ENCODE data around the gene NMD3. TPM values are rescaled to one million over a fixed set of nuclear protein-coding genes. Genes with fewer than 3 reads are reported as not detected.
"Not testable (repeated sequence)": the region's sequence is repeated elsewhere in the genome, so short reads cannot be mapped to it uniquely, and the experiment has no call there.

NMD3 gene
- total RNA-seq (10 to 100 TPM; 38.7 to 41.4 TPM), polyA plus RNA-seq (10 to 100 TPM; 42.8 to 52.6 TPM)

- ChIA-PET CTCF (ENCODE audit: partially characterized antibody) (interaction anchor here (1.0 to 2.8 kb wide), 4 partner anchors 9 to 188 kb away, joined by 3 to 8 read pairs (median 4); no protein-coding TSS in a partner anchor), POLR2A (ENCODE audit: partially characterized antibody) (interaction anchor here (0.7 to 2.6 kb wide), 3 partner anchors 10 to 657 kb away, joined by 3 to 11 read pairs (median 10); no protein-coding TSS in a partner anchor)
- Mint-ChIP-seq H3K4me1 (peaks cover 21 to 45% (median 30%) of the 10 kb centered on the region in 4 donors), H3K27me3 (peaks cover 2 to 3% of the 10 kb centered on the region in 2 donors), H3K9me3 (no peaks in the 10 kb centered on the region), H3K36me3 (peaks cover 5 to 18% of the 10 kb centered on the region in 2 donors), H3K4me3 (peak within 1 kb of the TSS; percentile 92 to 96 (median 94)), H3K27ac (peak within 1 kb of the TSS; percentile 89 to 98 (median 96))
- intact Hi-C loops (cut with micrococcal nuclease), result loop anchor here (1.0 to 5.0 kb wide), 5 partner anchors 86 to 772 kb away; partner anchors contain the start of genes KPNA4, SPTSSB and TRIM59
- Histone ChIP-seq H3K4me3 (ENCODE audit: low read length in 2 of 2) (peak within 1 kb of the TSS; percentile 83 to 84), H3K36me3 (ENCODE audit: insufficient read depth, low read length) (peaks cover 4% of the 10 kb centered on the region), H3K27ac (ENCODE audit: low read depth, low read length) (peak within 1 kb of the TSS; percentile 93), H3K9me3 (ENCODE audit: control insufficient read depth in 1 of 2, low read length in 2 of 2) (no peaks in the 10 kb centered on the region), H3K4me1 (ENCODE audit: insufficient read depth, low read length) (peaks cover 49% of the 10 kb centered on the region), H3K27me3 (ENCODE audit: insufficient read depth, low read length) (no peaks in the 10 kb centered on the region)
- peak; percentile 88 to 92 (median 90) for DNase-seq
Measured at GRCh38 chr3:161220850-161221753, at the start of gene NMD3. TSS of gene NMD3 (plus strand) at chr3:161221311. CDS start at chr3:161222014, 703 bp downstream.

GRCh38 chr3:161171639-161172552 is 49.2 kb upstream of the NMD3 start:
- POLR2A ChIA-PET (ENCODE audit: partially characterized antibody), result no interaction called here

GRCh38 chr3:161175506-161175905 is 45.6 kb upstream of the NMD3 start:
- Mint-ChIP-seq H3K4me1 (no peaks in the 10 kb centered on the region), H3K36me3 (no peaks in the 10 kb centered on the region), H3K4me3 (no peak overlapping the region), H3K27me3 (peaks cover 1 to 5% of the 10 kb centered on the region in 2 donors), H3K27ac (no peak overlapping the region), H3K9me3 (peaks cover 0 to 10% (median 5%) of the 10 kb centered on the region in 8 donors)
- ChIA-PET CTCF (ENCODE audit: partially characterized antibody) (no interaction called here), POLR2A (ENCODE audit: partially characterized antibody) (no interaction called here)
- Histone ChIP-seq H3K9me3 (ENCODE audit: control insufficient read depth in 1 of 2, low read length in 2 of 2) (no peaks in the 10 kb centered on the region), H3K27me3 (ENCODE audit: insufficient read depth, low read length) (no peaks in the 10 kb centered on the region), H3K36me3 (ENCODE audit: insufficient read depth, low read length) (no peaks in the 10 kb centered on the region), H3K4me3 (ENCODE audit: low read length in 2 of 2) (no peak overlapping the region), H3K4me1 (ENCODE audit: insufficient read depth, low read length) (no peaks in the 10 kb centered on the region), H3K27ac (ENCODE audit: low read depth, low read length) (no peak overlapping the region)
- DNase-seq, result no peak
- intact Hi-C loops (cut with micrococcal nuclease), result no loop called here

More at GRCh38 chr3:161171639-161172552, 49.2 kb upstream of the NMD3 start:
- H3K36me3 ChIP-seq (ENCODE audit: insufficient read depth, low read length), result no peaks in the 10 kb centered on the region
- H3K27ac Mint-ChIP-seq, result no peak overlapping the region
- peaks cover 0 to 10% (median 5%) of the 10 kb centered on the region in 8 donors for H3K9me3 Mint-ChIP-seq
- no peak for DNase-seq
- H3K4me1 ChIP-seq (ENCODE audit: insufficient read depth, low read length), result no peaks in the 10 kb centered on the region
- H3K27me3 ChIP-seq (ENCODE audit: insufficient read depth, low read length), result no peaks in the 10 kb centered on the region
- H3K27me3 Mint-ChIP-seq, result peaks cover 0 to 2% of the 10 kb centered on the region in 2 donors
- no peak overlapping the region for H3K4me3 Mint-ChIP-seq
- H3K36me3 Mint-ChIP-seq, result no peaks in the 10 kb centered on the region
- CTCF ChIA-PET (ENCODE audit: partially characterized antibody), result no interaction called here
- no peaks in the 10 kb centered on the region for H3K4me1 Mint-ChIP-seq
- intact Hi-C loops (cut with micrococcal nuclease), result no loop called here
- no peaks in the 10 kb centered on the region for H3K9me3 ChIP-seq (ENCODE audit: control insufficient read depth in 1 of 2, low read length in 2 of 2)
- no peak overlapping the region for H3K4me3 ChIP-seq (ENCODE audit: low read length in 2 of 2)
- no peak overlapping the region for H3K27ac ChIP-seq (ENCODE audit: low read depth, low read length)

- Histone ChIP-seq H3K9me3 (ENCODE audit: control insufficient read depth in 1 of 2, low read length in 2 of 2) (no peaks in the 10 kb centered on the region), H3K4me3 (ENCODE audit: low read length in 2 of 2) (no peak overlapping the region), H3K36me3 (ENCODE audit: insufficient read depth, low read length) (no peaks in the 10 kb centered on the region), H3K4me1 (ENCODE audit: insufficient read depth, low read length) (no peaks in the 10 kb centered on the region), H3K27ac (ENCODE audit: low read depth, low read length) (no peak overlapping the region), H3K27me3 (ENCODE audit: insufficient read depth, low read length) (no peaks in the 10 kb centered on the region)
- ChIA-PET POLR2A (ENCODE audit: partially characterized antibody) (no interaction called here), CTCF (ENCODE audit: partially characterized antibody) (no interaction called here)
- Mint-ChIP-seq H3K4me3 (no peak overlapping the region), H3K4me1 (no peaks in the 10 kb centered on the region), H3K27ac (no peak overlapping the region), H3K9me3 (peaks cover 0 to 13% (median 5%) of the 10 kb centered on the region in 8 donors), H3K27me3 (peaks cover 1 to 10% of the 10 kb centered on the region in 2 donors), H3K36me3 (no peaks in the 10 kb centered on the region)
- intact Hi-C loops (cut with micrococcal nuclease), result no loop called here
- no peak for DNase-seq
Measured at GRCh38 chr3:161177991-161178390, 43.1 kb upstream of the NMD3 start.

DNA sequence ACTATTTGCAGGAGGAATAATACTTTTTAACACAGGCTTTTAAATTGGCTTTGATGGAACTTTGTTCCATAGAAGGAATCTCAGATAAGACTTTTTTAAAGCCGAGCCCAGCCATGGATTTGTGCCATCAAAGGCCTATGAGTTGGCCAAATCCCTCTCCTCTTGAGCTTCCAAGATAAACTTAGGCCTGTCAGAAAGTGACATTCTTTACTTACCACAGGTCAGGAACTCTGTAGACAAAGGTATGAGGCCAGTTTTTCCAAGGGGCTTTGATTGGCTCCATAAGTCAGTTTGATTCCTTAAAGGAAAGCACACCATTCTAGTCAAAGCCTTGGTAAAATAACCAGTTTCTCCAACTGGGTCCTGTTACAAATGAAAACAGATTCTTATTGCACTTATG is 39.7 kb upstream of the NMD3 start:
- POLR2A ChIA-PET (ENCODE audit: partially characterized antibody); H3K4me1 Mint-ChIP-seq; CTCF ChIA-PET (ENCODE audit: partially characterized antibody); H3K4me3 ChIP-seq (ENCODE audit: low read length in 2 of 2); H3K27ac Mint-ChIP-seq; H3K27me3 Mint-ChIP-seq; H3K36me3 Mint-ChIP-seq; intact Hi-C loops (cut with micrococcal nuclease); H3K27ac ChIP-seq (ENCODE audit: low read depth, low read length); H3K27me3 ChIP-seq (ENCODE audit: insufficient read depth, low read length); H3K4me1 ChIP-seq (ENCODE audit: insufficient read depth, low read length); H3K4me3 Mint-ChIP-seq; DNase-seq; H3K36me3 ChIP-seq (ENCODE audit: insufficient read depth, low read length); H3K9me3 ChIP-seq (ENCODE audit: control insufficient read depth in 1 of 2, low read length in 2 of 2); H3K9me3 Mint-ChIP-seq: not testable (repeated sequence)

DNA sequence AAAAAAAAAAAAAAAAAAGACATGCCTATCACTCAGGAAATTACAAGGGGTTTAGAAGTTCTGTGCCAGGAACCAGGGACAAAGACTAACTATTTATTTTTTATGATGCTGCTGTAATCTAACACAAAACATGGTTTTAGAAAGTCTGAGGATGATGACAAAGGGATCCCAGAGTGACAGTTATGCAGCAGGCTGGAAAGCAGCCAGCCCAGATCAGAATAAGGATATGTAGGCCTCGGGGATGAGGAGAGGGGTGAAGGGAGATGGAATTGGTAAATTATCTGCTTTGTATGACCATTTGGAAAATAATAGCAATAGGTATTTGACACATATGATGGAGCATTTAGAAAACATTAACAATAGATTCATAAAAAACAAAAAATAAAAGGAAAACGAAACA is 34.1 kb upstream of the NMD3 start:
- H3K36me3 Mint-ChIP-seq, result no peaks in the 10 kb centered on the region
- ChIA-PET POLR2A (ENCODE audit: partially characterized antibody) (no interaction called here), CTCF (ENCODE audit: partially characterized antibody) (no interaction called here)
- H3K27ac Mint-ChIP-seq, result no peak overlapping the region
- intact Hi-C loops (cut with micrococcal nuclease), result no loop called here
- H3K4me3 ChIP-seq (ENCODE audit: low read length in 2 of 2), result no peak overlapping the region
- peaks cover 0 to 4% (median 0%) of the 10 kb centered on the region in 8 donors for H3K9me3 Mint-ChIP-seq
- H3K27me3 ChIP-seq (ENCODE audit: insufficient read depth, low read length), result no peaks in the 10 kb centered on the region
- no peak overlapping the region for H3K27ac ChIP-seq (ENCODE audit: low read depth, low read length)
- no peaks in the 10 kb centered on the region for H3K36me3 ChIP-seq (ENCODE audit: insufficient read depth, low read length)
- H3K9me3 ChIP-seq (ENCODE audit: control insufficient read depth in 1 of 2, low read length in 2 of 2), result no peaks in the 10 kb centered on the region
- H3K4me1 Mint-ChIP-seq, result no peaks in the 10 kb centered on the region
- H3K27me3 Mint-ChIP-seq, result peaks cover 0 to 2% of the 10 kb centered on the region in 2 donors
- no peaks in the 10 kb centered on the region for H3K4me1 ChIP-seq (ENCODE audit: insufficient read depth, low read length)
- H3K4me3 Mint-ChIP-seq, result no peak overlapping the region
- DNase-seq, result no peak

Measured in CD4-positive, alpha-beta memory T cell (primary cell).